ENCODE measurements around the gene NOL11. TPM values are rescaled to one million over a fixed set of nuclear protein-coding genes. Genes with fewer than 3 reads are reported as not detected.

NOL11 gene
- total RNA-seq, 2 experiments from 2014 or later: 64.9 to 65.5 TPM

GRCh38 chr17:67680445-67681224 lies 37.1 kb upstream of the NOL11 start:
- CTCF ChIA-PET (ENCODE audit: unreplicated experiment): no interaction called here
- Histone ChIP-seq H4K20me1 (ENCODE audit: insufficient read depth, low read length) (no peaks in the 10 kb centered on the region), H3K9me2 (ENCODE audit: insufficient read depth, low read length) (no peaks in the 10 kb centered on the region), H2AFZ (ENCODE audit: low read length) (peak overlapping the region; percentile 70; the same call in 1 of the 2 replicates), H3K4me3 (ENCODE audit: low read depth, low read length, poor library complexity, severe bottlenecking) (no peak overlapping the region), H3K27ac (ENCODE audit: low read depth, low read length, poor library complexity, severe bottlenecking) (peak overlapping the region; percentile 23), H3K9me3 (ENCODE audit: low read length) (no peaks in the 10 kb centered on the region), H3K79me2 (ENCODE audit: insufficient read depth, low read depth, low read length) (no peaks in the 10 kb centered on the region), H3K36me3 (ENCODE audit: insufficient read depth, low read length) (no peaks in the 10 kb centered on the region), H3K4me2 (ENCODE audit: low read length) (peak overlapping the region; percentile 24), H3K4me1 (ENCODE audit: insufficient read depth, low read length, poor library complexity, severe bottlenecking) (peaks cover 12% of the 10 kb centered on the region)
- POLR2A ChIA-PET: no interaction called here
- DNase-seq (ENCODE audit: low spot score): peak; percentile 25
- TF ChIP-seq, protein P1, sequence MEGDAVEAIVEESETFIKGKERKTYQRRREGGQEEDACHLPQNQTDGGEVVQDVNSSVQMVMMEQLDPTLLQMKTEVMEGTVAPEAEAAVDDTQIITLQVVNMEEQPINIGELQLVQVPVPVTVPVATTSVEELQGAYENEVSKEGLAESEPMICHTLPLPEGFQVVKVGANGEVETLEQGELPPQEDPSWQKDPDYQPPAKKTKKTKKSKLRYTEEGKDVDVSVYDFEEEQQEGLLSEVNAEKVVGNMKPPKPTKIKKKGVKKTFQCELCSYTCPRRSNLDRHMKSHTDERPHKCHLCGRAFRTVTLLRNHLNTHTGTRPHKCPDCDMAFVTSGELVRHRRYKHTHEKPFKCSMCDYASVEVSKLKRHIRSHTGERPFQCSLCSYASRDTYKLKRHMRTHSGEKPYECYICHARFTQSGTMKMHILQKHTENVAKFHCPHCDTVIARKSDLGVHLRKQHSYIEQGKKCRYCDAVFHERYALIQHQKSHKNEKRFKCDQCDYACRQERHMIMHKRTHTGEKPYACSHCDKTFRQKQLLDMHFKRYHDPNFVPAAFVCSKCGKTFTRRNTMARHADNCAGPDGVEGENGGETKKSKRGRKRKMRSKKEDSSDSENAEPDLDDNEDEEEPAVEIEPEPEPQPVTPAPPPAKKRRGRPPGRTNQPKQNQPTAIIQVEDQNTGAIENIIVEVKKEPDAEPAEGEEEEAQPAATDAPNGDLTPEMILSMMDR (conservative IDR thresholded peaks at IDR 0.05; ENCODE audit: low read length): no peak
- no peak for TF ChIP-seq EZH2phosphoT487 (IDR thresholded peaks at IDR 0.05; ENCODE audit: borderline replicate concordance, low read depth, low read length)
- intact Hi-C loops (cut with micrococcal nuclease; ENCODE audit: unreplicated experiment): no loop called here
- BruUV-seq (replicated peaks): no TSS peak

DNA sequence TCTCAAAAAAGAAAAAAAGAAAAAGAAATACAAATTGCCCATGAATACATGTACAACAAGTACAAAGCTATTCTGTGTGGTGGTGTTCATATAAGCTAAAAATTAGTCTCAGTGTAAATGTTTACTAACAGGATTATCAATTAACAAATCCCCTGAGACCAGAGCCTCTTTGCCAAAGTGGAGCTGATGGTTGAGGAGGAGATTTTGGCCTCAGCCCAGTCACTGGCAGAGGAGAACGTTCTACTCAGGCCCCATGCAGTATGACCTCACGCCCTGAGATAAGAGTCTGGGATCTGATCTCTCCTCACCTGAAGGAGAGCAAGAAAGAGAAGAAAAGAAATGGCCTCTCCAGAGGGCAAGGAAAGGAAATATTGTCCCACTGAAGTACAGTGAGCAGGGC lies 35.5 kb upstream of the NOL11 start:
- intact Hi-C loops (cut with micrococcal nuclease; ENCODE audit: unreplicated experiment): no loop called here
- Histone ChIP-seq H2AFZ (ENCODE audit: low read length) (no peak overlapping the region), H3K36me3 (ENCODE audit: insufficient read depth, low read length) (no peaks in the 10 kb centered on the region), H3K79me2 (ENCODE audit: insufficient read depth, low read depth, low read length) (no peaks in the 10 kb centered on the region), H3K9me2 (ENCODE audit: insufficient read depth, low read length) (no peaks in the 10 kb centered on the region), H3K4me2 (ENCODE audit: low read length) (no peak overlapping the region), H4K20me1 (ENCODE audit: insufficient read depth, low read length) (no peaks in the 10 kb centered on the region), H3K4me1 (ENCODE audit: insufficient read depth, low read length, poor library complexity, severe bottlenecking) (peaks cover 12% of the 10 kb centered on the region), H3K4me3 (ENCODE audit: low read depth, low read length, poor library complexity, severe bottlenecking) (no peak overlapping the region), H3K9me3 (ENCODE audit: low read length) (no peaks in the 10 kb centered on the region), H3K27ac (ENCODE audit: low read depth, low read length, poor library complexity, severe bottlenecking) (no peak overlapping the region)
- POLR2A ChIA-PET: interaction anchor here (0.7 kb wide), 1 partner anchor 55 kb away, joined by 4 read pairs; no protein-coding TSS in a partner anchor
- DNase-seq (ENCODE audit: low spot score): no peak
- CTCF ChIA-PET (ENCODE audit: unreplicated experiment): no interaction called here
- TF ChIP-seq, protein P1 (conservative IDR thresholded peaks at IDR 0.05; ENCODE audit: low read length): no peak
- no peak for TF ChIP-seq EZH2phosphoT487 (IDR thresholded peaks at IDR 0.05; ENCODE audit: borderline replicate concordance, low read depth, low read length)
- no TSS peak for BruUV-seq (replicated peaks)

DNA sequence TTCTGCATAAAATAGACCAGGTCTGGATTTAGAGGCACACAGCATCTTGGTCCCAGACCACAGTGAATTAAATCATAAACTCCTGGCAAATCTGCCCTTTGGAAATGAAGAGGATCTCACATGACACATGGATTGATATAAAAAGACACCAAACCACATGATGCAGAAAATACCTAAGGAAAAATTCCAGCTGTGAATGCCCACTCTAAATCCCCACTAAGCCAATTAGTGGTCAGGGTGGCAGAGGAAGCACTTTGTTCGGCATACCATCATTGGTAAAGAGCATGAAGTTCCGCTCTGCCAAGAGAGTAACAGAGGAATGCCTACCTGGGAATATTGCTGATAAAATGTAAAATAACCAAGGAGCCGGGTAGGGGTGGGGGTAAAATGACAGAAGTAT lies 32.4 kb upstream of the NOL11 start:
- H3K36me3 ChIP-seq (ENCODE audit: insufficient read depth, low read length): no peaks in the 10 kb centered on the region
- DNase-seq (ENCODE audit: low spot score): no peak
- ChIA-PET CTCF (ENCODE audit: unreplicated experiment) (no interaction called here), POLR2A (no interaction called here)
- peaks cover 8% of the 10 kb centered on the region for H3K4me1 ChIP-seq (ENCODE audit: insufficient read depth, low read length, poor library complexity, severe bottlenecking)
- H3K9me3 ChIP-seq (ENCODE audit: low read length): no peaks in the 10 kb centered on the region
- 0 out of 2 replicates have a peak, but pooled peaks cover 3% of the 10 kb centered on the region for H4K20me1 ChIP-seq (ENCODE audit: insufficient read depth, low read length)
- no peak overlapping the region for H3K4me3 ChIP-seq (ENCODE audit: low read depth, low read length, poor library complexity, severe bottlenecking)
- BruUV-seq (replicated peaks): no TSS peak
- no peak overlapping the region for H3K4me2 ChIP-seq (ENCODE audit: low read length)
- TF ChIP-seq, protein P1 (conservative IDR thresholded peaks at IDR 0.05; ENCODE audit: low read length): no peak
- no peak for TF ChIP-seq EZH2phosphoT487 (IDR thresholded peaks at IDR 0.05; ENCODE audit: borderline replicate concordance, low read depth, low read length)
- intact Hi-C loops (cut with micrococcal nuclease; ENCODE audit: unreplicated experiment): loop anchor here (5.0 kb wide), 1 partner anchor 208 kb away; no protein-coding TSS in a partner anchor
- H3K9me2 ChIP-seq (ENCODE audit: insufficient read depth, low read length): no peaks in the 10 kb centered on the region
- no peak overlapping the region for H2AFZ ChIP-seq (ENCODE audit: low read length)
- no peak overlapping the region for H3K27ac ChIP-seq (ENCODE audit: low read depth, low read length, poor library complexity, severe bottlenecking)
- H3K79me2 ChIP-seq (ENCODE audit: insufficient read depth, low read depth, low read length): no peaks in the 10 kb centered on the region
